HG03565 (cell line): ENCODE measurements around the gene TTC3.
"Not testable (repeated sequence)": the region's sequence is repeated elsewhere in the genome, so short reads cannot be mapped to it uniquely, and the experiment has no call there.

Experiments
- ATAC-seq: cut with Tn5 transposase; IDR thresholded peaks from one replicate; pipeline ENCODE4 v1.9.1; 2021; ENCODE audit warnings: mild to moderate bottlenecking, moderate library complexity; ENCODE audit not compliant: unreplicated experiment

Gene TTC3

DNA sequence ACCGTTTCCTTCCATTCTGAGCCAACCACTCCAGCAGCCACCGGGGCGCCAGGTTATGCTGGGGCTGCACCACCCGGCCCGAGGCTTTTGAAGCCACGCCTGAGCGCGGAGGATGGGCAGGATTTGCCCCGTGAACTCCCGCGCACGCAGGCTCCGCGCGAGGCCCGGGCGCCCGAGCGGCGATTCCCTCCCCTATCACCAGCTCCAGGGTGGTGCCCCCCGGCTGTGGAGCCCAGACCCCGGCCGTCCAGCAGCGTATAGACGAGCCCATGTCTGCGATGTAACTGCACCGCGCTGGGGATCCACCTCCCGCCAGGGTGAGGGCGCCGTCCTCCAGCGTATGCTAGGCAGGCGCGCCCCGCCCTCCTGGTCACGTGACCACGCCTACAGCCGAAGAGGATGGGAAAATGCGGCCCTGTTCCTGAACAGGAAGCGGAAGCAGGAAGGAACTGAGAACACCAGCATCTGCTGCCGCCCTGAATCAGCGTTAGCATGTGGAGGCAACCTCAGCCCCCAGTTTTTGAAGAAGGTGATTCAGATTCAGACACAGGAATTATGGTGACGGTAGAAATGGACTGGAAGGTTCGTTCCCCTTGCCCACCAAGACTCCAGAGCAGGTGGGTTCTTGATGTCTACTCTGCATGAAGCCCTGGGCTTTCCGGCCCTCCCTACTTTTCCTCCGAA lies 148.1 kb downstream of the TTC3 start:
- peak; percentile 69 for ATAC-seq

DNA sequence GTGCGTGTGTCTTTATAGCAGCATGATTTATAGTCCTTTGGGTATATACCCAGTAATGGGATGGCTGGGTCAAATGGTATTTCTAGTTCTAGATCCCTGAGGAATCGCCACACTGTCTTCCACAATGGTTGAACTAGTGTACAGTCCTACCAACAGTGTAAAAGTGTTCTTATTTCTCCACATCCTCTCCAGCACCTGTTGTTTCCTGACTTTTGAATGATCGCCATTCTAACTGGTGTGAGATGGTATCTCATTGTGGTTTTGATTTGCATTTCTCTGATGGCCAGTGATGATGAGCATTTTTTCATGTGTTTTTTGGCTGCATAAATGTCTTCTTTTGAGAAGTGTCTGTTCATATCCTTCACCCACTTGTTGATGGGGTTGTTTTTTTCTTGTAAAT lies 149.2 kb downstream of the TTC3 start:
- ATAC-seq, result not testable (repeated sequence)

- ATAC-seq, result no peak
Observed at GRCh38 chr21:37223804-37224345, 150.8 kb downstream of the TTC3 start.

DNA sequence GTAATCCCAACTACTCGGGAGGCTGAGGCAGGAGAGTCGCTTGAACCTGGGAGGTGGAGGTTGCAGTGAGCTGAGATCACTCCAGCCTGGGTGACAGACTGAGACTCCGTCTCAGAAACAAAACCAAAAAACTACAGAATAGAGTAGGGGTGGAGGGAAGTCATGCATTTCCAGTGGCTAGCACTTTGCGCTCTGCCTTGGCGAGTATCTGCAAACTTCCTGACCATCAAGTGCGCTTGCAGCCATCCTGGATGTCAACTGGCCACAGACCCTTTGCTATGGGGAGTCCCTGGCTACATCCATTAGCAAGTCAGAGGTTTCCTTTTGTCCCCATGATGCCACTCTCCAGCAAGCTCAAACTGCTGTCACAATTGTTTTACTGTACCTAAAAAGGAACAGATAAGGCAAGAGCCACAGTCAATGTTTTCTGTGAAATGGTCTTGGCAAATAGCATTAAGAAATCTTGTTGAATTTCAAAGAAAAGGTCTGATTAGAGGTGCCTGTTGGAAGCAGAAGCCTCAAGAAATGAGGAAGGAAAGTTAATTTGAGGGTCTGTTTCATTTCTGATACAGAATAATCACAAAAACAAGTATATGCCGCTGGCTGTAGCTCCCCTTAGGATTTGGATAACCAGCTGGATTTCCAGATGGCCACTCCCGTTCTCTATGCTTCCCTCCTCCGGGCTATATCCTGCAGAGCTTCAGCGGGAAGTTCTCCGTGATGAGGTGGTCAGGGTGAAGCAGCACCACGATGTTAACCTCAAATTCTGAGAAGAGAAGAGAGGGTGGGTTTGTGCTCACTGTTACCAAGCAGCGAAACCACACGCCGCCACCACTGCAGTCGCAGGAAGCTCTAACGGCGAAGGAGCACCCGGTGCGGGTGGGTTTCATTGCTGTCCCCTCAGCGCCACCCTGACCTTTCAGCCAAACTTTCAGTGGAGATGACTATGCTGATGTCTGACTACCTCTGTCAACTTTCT lies 152.1 kb downstream of the TTC3 start:
- ATAC-seq, result no peak

DNA sequence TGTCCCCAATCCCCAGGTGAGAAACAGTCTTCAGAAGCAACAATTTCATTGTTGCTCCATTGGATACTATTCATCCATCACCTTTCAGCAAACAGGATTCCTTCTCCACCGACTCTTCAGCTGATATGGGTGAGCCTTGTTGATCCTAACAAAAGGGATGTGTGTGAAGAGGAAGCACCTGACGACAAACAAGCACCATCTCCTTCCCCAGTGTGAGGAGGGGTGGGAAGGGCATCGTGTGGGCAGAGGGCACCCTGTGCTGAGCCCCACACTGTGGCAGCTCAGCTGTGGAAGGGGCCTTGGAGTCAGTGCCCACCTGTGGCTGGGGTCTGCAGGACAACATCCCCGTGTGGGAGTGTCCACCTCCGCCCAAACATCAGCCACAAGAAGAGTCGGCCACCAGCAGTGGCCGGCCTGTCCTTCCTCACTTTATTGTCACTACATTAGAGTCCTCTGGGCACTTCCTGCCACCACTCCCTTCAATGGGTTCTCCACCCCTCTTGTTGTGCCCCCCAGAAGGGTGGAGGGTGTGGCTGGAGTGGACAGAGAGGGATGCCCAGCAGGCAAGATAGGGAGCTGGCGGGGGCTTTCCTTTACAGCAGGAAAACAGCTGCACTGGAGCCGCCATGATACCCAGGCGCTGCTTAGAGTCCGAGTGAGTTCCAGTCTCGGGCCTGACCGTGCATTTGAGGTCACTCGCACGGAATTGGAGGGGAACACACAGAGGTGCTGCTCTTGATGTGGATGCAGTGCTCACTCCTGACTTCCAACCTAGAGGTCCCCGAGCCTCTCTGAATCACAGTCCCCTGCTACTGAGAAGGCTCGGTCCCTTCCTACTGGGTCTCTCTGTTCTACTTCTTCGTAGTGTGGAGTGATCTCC lies 153.2 kb downstream of the TTC3 start:
- no peak for ATAC-seq

GRCh38 chr21:37227071-37228002 lies 154.3 kb downstream of the TTC3 start:
- ATAC-seq, result no peak

- ATAC-seq, result no peak
Observed at GRCh38 chr21:37228003-37228400, 154.9 kb downstream of the TTC3 start.

GRCh38 chr21:37230632-37231248 lies 157.7 kb downstream of the TTC3 start:
- no peak for ATAC-seq

DNA sequence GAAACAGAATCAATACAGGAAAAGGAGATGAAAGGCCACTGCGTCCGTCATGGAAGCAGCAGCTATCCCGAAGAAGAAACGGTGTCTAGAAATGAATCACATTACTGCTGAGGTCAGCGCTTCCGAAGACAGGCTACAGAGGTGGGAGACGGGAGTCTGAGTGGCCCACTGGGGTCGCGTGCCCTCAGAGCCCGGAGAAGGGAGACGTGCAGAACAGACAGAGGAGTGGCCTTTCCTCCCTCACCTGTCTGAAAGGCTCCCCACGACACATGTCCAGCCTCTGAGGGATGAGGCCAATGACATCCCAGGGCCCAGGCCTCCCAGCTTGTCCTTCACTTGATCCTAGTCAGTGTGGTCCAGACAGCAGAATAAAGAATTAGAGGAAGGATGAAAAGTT lies 158.2 kb downstream of the TTC3 start:
- no peak for ATAC-seq

DNA sequence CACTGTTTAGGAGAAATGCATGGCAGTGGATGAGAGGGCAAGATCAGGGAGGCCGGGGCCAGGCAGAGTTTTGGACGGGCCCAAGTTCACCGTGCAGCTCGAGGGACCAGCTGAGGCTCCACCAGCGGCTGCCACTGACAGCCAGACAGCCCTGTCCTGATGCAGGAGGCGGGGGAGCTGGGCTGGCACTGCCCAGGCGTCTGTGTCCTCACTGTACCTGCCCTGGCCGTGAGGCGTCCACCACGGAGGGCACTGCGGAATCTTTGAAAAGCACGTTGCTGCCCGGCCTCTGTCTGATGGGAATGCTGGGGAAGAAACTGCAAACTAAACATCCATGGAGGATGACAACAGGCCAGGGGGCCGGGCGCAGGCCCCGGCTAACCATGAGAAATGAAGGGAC lies 158.6 kb downstream of the TTC3 start:
- ATAC-seq, result no peak

GRCh38 chr21:37232274-37233018 lies 159.4 kb downstream of the TTC3 start:
- ATAC-seq, result peak; percentile 68

DNA sequence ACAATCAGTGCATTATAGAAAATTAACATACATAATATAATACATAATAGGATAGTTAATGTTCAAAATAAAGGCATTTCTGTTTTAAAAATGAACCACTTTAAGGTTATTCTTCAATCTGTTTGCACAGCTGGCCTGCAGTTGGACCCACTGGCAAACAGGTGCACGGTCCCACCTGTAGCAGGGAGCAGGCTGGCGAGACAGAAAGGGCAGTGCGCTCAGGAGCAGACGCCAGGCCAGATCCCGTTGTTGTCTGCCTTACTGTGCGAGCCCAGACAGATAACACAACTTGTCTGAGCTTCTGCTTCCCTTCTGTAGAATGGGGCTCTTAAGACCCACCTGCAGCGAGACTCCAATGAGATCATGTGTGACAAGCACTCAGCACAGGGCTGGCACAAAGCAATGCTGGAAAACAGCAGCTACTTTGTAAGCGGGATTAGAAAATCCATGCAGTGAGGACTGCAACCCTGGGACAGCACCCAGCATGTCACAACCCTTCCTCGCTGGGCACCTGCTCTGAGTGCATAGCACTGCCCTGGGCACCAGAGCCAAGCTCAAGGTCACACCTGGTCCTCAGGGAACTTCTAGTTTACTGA lies 160.6 kb downstream of the TTC3 start:
- ATAC-seq, result no peak

- ATAC-seq, result no peak
Observed at GRCh38 chr21:37237346-37237745, 164.3 kb downstream of the TTC3 start.

DNA sequence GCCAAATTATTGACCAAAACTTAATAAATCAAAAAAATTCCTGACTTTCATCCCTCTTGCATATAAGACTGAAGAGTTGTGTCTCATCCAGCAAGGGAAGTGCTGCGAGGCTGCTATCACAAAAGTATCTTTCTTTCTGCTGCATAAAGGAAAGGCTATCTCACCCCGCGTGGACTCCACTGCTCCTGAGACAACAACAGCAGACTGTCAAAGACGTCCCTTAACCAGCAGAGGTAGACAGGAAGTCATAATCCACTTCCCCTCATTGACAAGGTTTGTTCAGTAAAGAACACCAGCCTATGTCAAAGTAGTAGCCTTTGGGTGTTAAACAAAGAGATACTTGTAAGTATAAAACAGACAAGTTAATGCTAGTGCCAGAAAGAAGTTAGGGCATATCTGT lies 164.7 kb downstream of the TTC3 start:
- ATAC-seq, result no peak

GRCh38 chr21:37240978-37241377 lies 167.9 kb downstream of the TTC3 start:
- ATAC-seq, result no peak

GRCh38 chr21:37241426-37241825 lies 168.4 kb downstream of the TTC3 start:
- no peak for ATAC-seq

GRCh38 chr21:37243961-37244360 lies 170.9 kb downstream of the TTC3 start:
- ATAC-seq, result no peak

DNA sequence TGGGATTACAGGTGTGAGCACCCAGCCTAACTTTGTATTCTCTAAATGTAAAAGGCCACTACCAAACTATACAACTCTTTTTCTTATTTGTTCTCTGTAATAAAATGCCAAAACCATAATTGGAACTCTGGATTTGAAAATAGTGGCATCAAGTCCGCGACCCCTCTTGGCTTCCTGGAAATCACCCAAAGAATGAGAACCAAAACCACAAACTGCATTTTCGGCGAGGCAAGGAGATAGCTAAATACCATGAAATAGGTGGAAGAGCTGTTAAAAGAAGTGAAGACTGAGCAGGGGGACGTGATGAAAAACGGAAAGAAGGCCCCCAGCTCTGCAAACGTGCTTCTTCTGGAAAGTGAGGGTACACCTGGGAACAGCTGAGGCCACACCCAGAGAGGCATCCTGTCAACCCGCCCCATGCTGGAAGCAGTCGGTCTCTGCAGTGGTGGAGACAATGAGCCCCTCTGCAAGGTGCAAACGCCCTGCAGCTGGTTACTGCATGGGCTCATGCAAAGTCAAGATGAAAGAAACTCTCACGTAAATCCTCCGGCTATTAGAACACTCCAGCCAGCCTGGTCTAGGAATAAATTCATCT lies 171.5 kb downstream of the TTC3 start:
- ATAC-seq, result no peak
